Thymus (tissue), 11 donors: ENCODE data around the gene PLBD2. TPM values are rescaled to one million over a fixed set of nuclear protein-coding genes. Genes with fewer than 3 reads are reported as not detected.

ENCODE experiments used
- DNase-seq, 9 donors: peaks; one replicate each; pipeline ENCODE4 v3.0.0-alpha.2; 2013; ENCODE audit warnings: low spot score in 9 of 9, low read depth in 6 of 9, missing footprints in 1 of 9
- H3K27ac ChIP-seq, 2 donors: one replicate each; pipeline ENCODE4 v1.5.1; 2013; ENCODE audit warnings: control low read depth in 1 of 2, low read depth in 1 of 2, low read length in 1 of 2, mild to moderate bottlenecking in 1 of 2, moderate library complexity in 1 of 2
- H3K27me3 ChIP-seq, 2 donors: one replicate each; pipeline ENCODE4 v1.5.1; 2013; ENCODE audit warnings: low read length in 1 of 2; ENCODE audit not compliant: control insufficient read depth in 2 of 2, insufficient read depth in 1 of 2
- H3K36me3 ChIP-seq, 2 donors: one replicate each; pipeline ENCODE4 v1.5.1; 2013; ENCODE audit warnings: low read length in 1 of 2, mild to moderate bottlenecking in 1 of 2, moderate library complexity in 1 of 2; ENCODE audit not compliant: control insufficient read depth in 2 of 2, insufficient read depth in 2 of 2
- H3K4me1 ChIP-seq, 2 donors: one replicate each; pipeline ENCODE4 v1.5.1; 2013; ENCODE audit warnings: low read length in 2 of 2; ENCODE audit not compliant: control insufficient read depth in 2 of 2, insufficient read depth in 2 of 2
- H3K4me3 ChIP-seq, 2 donors: one replicate each; pipeline ENCODE4 v1.5.1; 2013; ENCODE audit warnings: low read length in 2 of 2, control low read depth in 1 of 2, mild to moderate bottlenecking in 1 of 2
- H3K9me3 ChIP-seq, 2 donors: one replicate each; pipeline ENCODE4 v1.5.1; 2013; ENCODE audit warnings: low read length in 1 of 2, mild to moderate bottlenecking in 1 of 2; ENCODE audit not compliant: control insufficient read depth in 2 of 2, insufficient read depth in 1 of 2
- WGBS: extraction: QIAGEN DNeasy Blood & Tissue Kit; methylation state at CpG from one replicate; pipeline ENCODE4 v1.1.7; 2013; 5-methylcytosine and 5-hydroxymethylcytosine counted together
- polyA plus RNA-seq: library from polyadenylated mRNA; stranded (reverse); fragments of 200-250 nt; gene quantifications from one replicate; pipeline ENCODE4 v1.2.3, GENCODE V29; 2013
- total RNA-seq: library from RNA; stranded (reverse); fragments of 120-200 nt; gene quantifications from one replicate; pipeline ENCODE4 v1.2.4, GENCODE V29; 2013
- donor health status: healthy.

The PLBD2 gene
- total and polyA plus RNA-seq, 2 donors: 2.5 to 9.3 TPM

DNA sequence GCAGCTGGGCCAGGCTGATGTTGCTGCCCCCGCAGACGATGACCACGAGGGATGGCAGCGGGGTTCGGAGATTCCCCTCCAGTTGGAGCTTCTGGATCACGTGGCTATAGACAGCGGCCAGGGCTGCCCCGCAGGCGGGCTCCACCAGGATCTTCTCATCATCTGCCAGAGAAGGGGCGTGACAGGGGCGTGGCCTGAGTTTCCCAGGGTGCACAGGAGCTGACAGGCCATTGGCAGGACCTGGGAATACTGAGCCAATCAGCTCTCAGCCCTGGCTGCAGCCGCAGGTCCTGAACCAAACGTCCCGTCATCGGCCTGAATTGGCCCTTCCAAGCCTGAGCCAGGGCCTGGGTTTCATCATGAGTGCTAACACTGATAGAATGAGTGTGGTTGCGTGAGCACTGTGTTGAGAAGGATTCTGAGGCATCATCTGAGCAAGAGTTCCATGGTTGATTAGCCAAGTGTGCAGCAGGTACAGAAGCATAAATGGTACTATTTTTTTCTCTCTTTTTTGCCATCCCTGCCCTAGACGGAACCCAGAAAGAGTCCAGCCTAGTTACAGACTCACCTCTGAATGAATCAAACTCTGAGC, 34.7 kb downstream of the PLBD2 start:
- 93% methylated on average over 17 of the region's 17 CpGs for WGBS
- Histone ChIP-seq H3K27me3 (peaks cover 0 to 2% of the 10 kb centered on the region in 2 donors), H3K4me1 (no peaks in the 10 kb centered on the region), H3K9me3 (peaks cover 0 to 6% of the 10 kb centered on the region in 2 donors), H3K4me3 (no peak overlapping the region), H3K27ac (no peak overlapping the region), H3K36me3 (peaks cover 0 to 2% of the 10 kb centered on the region in 2 donors)
- no peak for DNase-seq

DNA sequence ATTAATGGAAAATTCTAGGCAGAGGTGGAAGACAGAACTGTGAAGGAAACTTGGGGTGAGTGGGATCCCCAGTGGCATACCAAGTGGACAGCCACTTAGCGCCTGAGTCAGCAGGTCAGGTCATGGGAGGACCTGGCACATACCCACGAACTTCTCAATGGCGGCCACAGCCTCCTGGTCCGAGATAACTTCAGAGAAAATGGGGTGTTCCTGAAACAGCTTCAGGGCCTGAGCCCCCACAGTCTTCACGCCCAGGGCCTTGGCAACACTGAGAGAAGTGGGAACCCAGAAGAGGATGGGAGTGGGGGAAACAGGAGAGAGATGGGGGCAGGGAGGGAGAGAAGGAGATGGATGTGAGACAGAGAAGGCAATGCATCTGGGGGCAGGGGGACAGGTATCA, 35.4 kb downstream of the PLBD2 start:
- H3K36me3 ChIP-seq: no peaks in the 10 kb centered on the region
- no peak overlapping the region for H3K4me3 ChIP-seq
- peaks cover 0 to 2% of the 10 kb centered on the region in 2 donors for H3K27me3 ChIP-seq
- no peak for DNase-seq
- WGBS: 93% methylated on average over 5 of the region's 5 CpGs
- no peak overlapping the region for H3K27ac ChIP-seq
- H3K4me1 ChIP-seq: no peaks in the 10 kb centered on the region
- H3K9me3 ChIP-seq: peaks cover 0 to 6% of the 10 kb centered on the region in 2 donors

DNA sequence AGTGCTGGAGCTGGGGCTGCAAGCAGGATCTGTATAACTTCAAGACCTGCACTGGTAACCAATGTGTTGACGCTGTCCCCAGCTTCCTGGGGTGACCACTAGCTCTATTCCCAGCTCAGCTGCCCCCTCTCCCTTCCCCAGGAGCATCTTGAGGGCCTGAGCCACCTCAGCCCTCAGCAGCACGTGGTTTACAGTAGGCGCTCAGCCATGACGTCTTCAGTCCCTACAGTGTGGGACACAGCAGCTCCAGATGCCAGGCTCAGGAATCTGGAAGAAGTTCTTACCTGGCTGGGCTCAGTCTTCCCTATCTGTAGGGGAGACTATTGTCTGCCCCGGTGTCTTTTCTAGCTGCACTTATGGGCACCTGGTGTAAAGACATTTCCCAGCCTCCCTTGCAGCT, 36.7 kb downstream of the PLBD2 start:
- Histone ChIP-seq H3K4me3 (no peak overlapping the region), H3K9me3 (peaks cover 0 to 6% of the 10 kb centered on the region in 2 donors), H3K4me1 (no peaks in the 10 kb centered on the region), H3K36me3 (no peaks in the 10 kb centered on the region), H3K27ac (no peak overlapping the region), H3K27me3 (peaks cover 0 to 2% of the 10 kb centered on the region in 2 donors)
- 85% methylated on average over 5 of the region's 5 CpGs for WGBS
- no peak for DNase-seq

DNA sequence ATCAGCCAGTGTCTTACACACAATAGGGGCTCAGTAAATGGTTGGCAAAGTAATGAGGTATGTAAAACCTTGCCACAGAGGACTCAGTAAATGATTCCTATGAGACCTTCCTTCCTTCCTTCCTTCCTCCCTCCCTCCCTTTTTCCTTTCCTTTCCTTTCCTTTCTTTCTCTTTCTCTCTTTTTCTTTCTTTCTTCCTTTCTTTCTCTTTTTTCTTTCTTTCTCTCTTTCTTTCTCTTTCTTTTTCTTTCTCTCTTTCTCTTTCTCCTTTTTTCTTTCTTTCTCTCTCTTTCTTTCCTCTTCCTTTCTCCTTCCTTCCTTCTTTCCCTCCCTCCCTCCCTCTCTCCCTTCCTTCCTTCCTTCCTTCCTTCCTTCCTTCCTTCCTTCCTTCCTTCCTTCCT, 37.8 kb downstream of the PLBD2 start:
- peaks cover 0 to 6% of the 10 kb centered on the region in 2 donors for H3K9me3 ChIP-seq

DNA sequence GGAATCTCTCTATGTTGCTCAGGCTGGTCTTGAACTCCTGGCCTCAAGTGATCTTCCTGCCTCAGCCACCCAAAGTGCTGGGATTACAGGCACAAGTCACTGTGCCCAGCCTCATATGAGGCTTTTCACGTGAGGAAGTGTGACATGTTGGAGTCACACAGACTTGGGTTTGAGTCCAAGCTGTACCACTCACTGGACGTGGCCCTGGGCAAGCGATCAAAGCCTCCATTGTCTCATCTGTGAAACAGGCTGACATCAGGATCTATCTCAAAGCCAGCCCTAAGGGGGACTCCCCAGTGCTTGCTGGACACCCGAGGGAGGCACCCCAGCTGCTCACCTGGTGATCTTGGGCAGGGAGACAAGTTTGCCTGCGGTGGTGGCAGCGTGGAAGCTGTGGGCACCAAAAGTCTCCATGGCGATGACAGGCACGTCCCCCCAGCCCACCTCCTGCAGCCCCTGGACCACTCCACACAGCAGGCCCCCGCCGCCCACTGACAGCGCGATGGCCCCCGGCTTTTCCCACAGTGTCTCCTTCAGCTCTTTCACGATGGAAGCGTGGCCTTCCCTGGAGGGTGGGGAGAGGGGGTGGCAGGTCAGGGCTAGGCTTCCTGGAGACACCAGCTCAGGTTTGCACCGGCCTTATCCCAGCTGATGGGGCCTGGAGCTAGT, 38.6 kb downstream of the PLBD2 start:
- H3K27ac ChIP-seq: no peak overlapping the region
- H3K27me3 ChIP-seq: peaks cover 0 to 2% of the 10 kb centered on the region in 2 donors
- H3K4me3 ChIP-seq: no peak overlapping the region
- no peaks in the 10 kb centered on the region for H3K4me1 ChIP-seq
- DNase-seq: no peak
- no peaks in the 10 kb centered on the region for H3K36me3 ChIP-seq
- WGBS: 85% methylated on average over 16 of the region's 16 CpGs
- H3K9me3 ChIP-seq: peaks cover 0 to 6% of the 10 kb centered on the region in 2 donors

More for the DNA sequence above, 37.8 kb downstream of the PLBD2 start:
- Histone ChIP-seq H3K4me1 (no peaks in the 10 kb centered on the region), H3K27ac (no peak overlapping the region), H3K36me3 (no peaks in the 10 kb centered on the region), H3K27me3 (peaks cover 0 to 2% of the 10 kb centered on the region in 2 donors), H3K4me3 (no peak overlapping the region)
- no peak for DNase-seq

DNA sequence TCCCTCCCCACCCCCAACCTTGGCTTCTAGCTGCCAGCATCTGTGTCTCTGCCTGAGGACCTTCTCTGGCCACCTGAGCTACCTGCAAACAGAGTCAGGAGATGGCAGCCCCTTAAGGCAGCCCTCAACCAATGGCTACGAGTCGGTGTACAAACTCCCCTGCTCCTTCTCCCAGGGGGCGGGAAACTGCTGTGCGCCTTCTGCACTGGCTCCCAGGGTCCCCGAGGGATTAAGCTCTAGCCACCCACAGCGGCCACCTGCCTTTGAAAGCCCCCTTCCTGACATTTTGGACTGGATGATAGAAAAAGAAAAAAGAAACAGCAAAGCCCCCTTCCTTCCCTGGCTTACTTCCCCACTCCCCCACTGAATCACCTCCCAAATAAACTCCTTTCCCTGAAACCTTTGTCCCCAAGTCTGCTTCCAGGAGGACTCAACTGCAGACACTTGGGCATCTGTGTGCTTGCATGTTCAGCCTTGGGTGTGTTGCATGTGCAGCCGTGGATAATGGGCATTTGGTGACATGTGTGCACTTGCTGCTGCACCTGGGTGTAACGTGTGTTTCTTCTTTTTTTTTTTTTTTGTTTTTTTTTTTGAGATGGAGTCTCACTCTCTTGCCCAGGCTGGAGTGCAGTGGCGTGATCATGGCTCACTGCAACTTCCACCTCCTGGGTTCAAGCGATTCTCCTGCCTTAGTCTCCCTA, 39.3 kb downstream of the PLBD2 start:
- WGBS: 81% methylated on average over 10 of the region's 10 CpGs
- no peak for DNase-seq
- Histone ChIP-seq H3K36me3 (no peaks in the 10 kb centered on the region), H3K9me3 (peaks cover 0 to 6% of the 10 kb centered on the region in 2 donors), H3K4me3 (no peak overlapping the region), H3K4me1 (no peaks in the 10 kb centered on the region), H3K27ac (no peak overlapping the region), H3K27me3 (peaks cover 0 to 2% of the 10 kb centered on the region in 2 donors)

DNA sequence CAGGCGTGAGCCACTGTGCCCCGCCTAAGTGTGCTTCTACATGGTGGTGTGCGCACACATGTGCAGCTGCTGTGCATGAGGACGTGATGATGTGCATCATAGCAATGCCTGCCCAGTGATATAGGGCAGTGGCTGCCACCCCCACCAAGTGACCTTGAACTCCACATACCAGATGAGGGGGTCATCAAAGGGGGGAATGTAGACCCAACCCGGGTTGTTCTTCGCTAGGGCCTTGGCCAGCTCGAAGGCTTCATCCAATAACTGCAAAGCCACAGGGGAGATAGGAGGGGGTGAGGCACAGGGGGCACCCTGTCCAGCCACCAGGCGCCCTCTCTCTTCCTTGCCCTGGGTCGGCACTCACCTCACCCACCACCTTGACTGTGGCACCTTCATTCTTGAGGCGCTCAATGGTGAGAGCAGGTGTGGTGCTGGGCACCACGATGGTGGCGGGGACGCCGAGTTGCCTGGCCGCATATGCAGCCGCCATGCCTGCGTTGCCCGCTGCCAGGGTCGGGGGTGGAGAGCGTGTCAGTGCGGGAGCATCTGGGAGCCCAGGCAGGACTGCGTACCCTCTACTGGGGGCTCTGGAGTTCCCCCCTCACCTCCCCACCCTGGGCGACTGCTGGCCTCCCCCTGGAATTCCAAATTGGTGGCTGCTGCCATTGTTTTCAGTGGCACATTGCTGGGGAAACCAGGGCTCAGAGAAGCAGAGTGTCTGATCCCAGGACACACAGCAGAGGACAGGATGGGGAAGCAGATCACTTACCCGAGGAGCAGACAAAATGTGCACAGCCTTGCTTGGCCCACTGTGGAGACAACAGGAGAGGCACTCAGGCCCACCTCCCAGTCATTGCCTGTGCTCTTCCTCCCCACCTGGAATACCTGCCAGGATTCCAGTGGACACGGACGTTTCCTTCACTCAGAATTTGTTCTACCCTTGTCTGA, 40.2 kb downstream of the PLBD2 start:
- Histone ChIP-seq H3K9me3 (no peaks in the 10 kb centered on the region), H3K4me3 (no peak overlapping the region), H3K36me3 (no peaks in the 10 kb centered on the region), H3K27ac (no peak overlapping the region), H3K27me3 (peaks cover 0 to 2% of the 10 kb centered on the region in 2 donors), H3K4me1 (no peaks in the 10 kb centered on the region)
- WGBS: 95% methylated on average over 26 of the region's 26 CpGs
- DNase-seq: no peak

DNA sequence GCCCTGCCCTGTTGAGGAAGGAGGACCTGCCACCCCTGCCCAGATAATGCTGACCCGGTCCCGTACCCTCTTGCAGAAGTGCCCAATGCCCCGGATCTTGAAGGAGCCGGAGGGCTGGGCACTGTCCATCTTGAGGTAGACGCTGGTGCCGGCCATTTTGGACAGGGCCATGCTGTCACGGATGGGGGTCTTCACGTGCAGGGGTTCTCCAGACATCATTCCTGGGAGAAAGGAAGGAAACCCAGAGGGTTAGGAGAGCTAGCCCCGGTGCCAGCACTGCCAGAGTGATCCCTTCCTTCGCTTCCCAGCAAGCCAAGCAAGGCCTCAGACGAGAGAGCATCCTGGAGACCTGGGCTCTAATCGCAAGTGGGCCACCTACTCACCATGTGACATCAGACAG, 41.1 kb downstream of the PLBD2 start:
- H3K9me3 ChIP-seq: no peaks in the 10 kb centered on the region
- no peaks in the 10 kb centered on the region for H3K36me3 ChIP-seq
- WGBS: 96% methylated on average over 12 of the region's 12 CpGs
- H3K4me3 ChIP-seq: no peak overlapping the region
- no peak overlapping the region for H3K27ac ChIP-seq
- DNase-seq: no peak
- no peaks in the 10 kb centered on the region for H3K4me1 ChIP-seq
- H3K27me3 ChIP-seq: peaks cover 0 to 2% of the 10 kb centered on the region in 2 donors
